Lower leg skin (tissue), 3 donors: ENCODE results near the gene KCNMA1.

Source experiments
- POLR2A ChIP-seq, 2 donors: fragments of 450-650 bp; IDR thresholded peaks; one replicate each; pipeline ENCODE4 v1.6.1; 2016 to 2017; ENCODE audit warnings: antibody characterized with exemption in 2 of 2, mild to moderate bottlenecking in 1 of 2, moderate library complexity in 1 of 2
- TF ChIP-seq, protein P1 (sequence below), 3 donors: fragments of 450-650 bp; IDR thresholded peaks; one replicate each; pipeline ENCODE4 v1.5.1; 2016; ENCODE audit warnings: antibody characterized with exemption in 3 of 3, mild to moderate bottlenecking in 3 of 3, moderate library complexity in 2 of 3

DNA sequence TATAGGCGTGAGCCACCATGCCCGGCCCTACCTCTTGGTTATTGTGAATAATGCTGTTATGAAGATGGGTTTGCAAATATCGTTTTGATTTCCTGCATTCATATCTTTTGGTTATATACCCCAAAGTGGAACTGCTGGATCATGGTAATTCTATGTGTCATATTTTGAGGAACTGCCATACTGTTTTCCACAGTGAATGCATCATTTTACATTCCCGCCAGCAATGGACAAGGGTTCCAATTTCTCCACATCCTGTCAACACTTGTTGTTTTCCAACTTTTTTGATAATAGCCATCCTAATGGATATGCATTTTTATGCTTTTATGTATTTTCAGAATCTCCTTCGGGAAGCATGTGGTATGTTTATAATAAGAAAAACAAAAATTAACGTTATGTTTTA lies 128.2 kb downstream of the KCNMA1 start:
- no peak for TF ChIP-seq POLR2A (IDR thresholded peaks at IDR 0.05)
- TF ChIP-seq, protein P1, sequence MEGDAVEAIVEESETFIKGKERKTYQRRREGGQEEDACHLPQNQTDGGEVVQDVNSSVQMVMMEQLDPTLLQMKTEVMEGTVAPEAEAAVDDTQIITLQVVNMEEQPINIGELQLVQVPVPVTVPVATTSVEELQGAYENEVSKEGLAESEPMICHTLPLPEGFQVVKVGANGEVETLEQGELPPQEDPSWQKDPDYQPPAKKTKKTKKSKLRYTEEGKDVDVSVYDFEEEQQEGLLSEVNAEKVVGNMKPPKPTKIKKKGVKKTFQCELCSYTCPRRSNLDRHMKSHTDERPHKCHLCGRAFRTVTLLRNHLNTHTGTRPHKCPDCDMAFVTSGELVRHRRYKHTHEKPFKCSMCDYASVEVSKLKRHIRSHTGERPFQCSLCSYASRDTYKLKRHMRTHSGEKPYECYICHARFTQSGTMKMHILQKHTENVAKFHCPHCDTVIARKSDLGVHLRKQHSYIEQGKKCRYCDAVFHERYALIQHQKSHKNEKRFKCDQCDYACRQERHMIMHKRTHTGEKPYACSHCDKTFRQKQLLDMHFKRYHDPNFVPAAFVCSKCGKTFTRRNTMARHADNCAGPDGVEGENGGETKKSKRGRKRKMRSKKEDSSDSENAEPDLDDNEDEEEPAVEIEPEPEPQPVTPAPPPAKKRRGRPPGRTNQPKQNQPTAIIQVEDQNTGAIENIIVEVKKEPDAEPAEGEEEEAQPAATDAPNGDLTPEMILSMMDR (IDR thresholded peaks at IDR 0.05): no peak
